Measurements from ENCODE around the gene GRID2.

The GRID2 gene

GRCh38 chr4:93186846-93187245, 883.1 kb downstream of the GRID2 start:
- TF ChIP-seq SPI1 (IDR thresholded peaks at IDR 0.05; ENCODE audit: low read depth, low read length) (no peak), POLR2AphosphoS5 (IDR thresholded peaks at IDR 0.05; ENCODE audit: low read depth, low read length) (no peak)
- FAIRE-seq (no peak), DNase-seq (ENCODE audit: insufficient read length, low spot score) (no peak)

- no peak for DNase-seq (ENCODE audit: insufficient read length, low spot score)
- TF ChIP-seq PAX5 (IDR thresholded peaks at IDR 0.05; ENCODE audit: insufficient read depth, low read length, severe bottlenecking), result no peak
- TF ChIP-seq POLR2A (IDR thresholded peaks at IDR 0.05; ENCODE audit: low read depth, low read length), result no peak
- no peak for TF ChIP-seq POU2F2 (IDR thresholded peaks at IDR 0.05; ENCODE audit: low read depth, low read length)
- no peak for TF ChIP-seq TAF1 (IDR thresholded peaks at IDR 0.05; ENCODE audit: low read depth, low read length)
- FAIRE-seq, result no peak
Observed at GRCh38 chr4:93187466-93187865, 883.7 kb downstream of the GRID2 start.

GRCh38 chr4:93187892-93188291, 884.1 kb downstream of the GRID2 start:
- TF ChIP-seq TAF1 (IDR thresholded peaks at IDR 0.05; ENCODE audit: low read depth, low read length) (no peak), SPI1 (IDR thresholded peaks at IDR 0.05; ENCODE audit: low read depth, low read length) (no peak), POLR2AphosphoS5 (IDR thresholded peaks at IDR 0.05; ENCODE audit: low read depth, low read length) (no peak), PAX5 (IDR thresholded peaks at IDR 0.05; ENCODE audit: insufficient read depth, low read length, severe bottlenecking) (no peak), POU2F2 (IDR thresholded peaks at IDR 0.05; ENCODE audit: low read depth, low read length) (no peak), POLR2A (IDR thresholded peaks at IDR 0.05; ENCODE audit: low read depth, low read length) (no peak)
- no peak for DNase-seq (ENCODE audit: insufficient read length, low spot score)
- FAIRE-seq, result no peak

DNA sequence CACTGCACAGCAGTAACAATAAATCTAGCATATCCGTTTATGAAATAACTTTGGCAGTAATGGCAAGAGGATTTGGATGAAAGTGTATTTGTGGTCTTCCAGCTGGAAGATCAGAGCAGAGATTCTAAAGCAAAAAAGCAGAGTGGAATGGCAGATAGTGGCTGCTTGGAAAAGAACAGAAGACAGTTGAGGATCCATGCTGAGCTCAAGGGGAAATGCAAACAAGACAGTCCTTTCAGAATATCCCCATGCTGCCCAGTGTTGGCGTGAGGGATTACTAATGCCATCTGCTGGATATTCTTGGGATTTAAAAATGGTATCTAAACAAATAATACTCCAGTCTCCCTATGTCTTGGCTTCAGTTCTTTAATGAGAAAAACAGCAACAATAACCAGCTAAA, 895.7 kb downstream of the GRID2 start:
- peak; percentile 2 for DNase-seq (ENCODE audit: insufficient read length, low spot score)
- TF ChIP-seq POLR2A (IDR thresholded peaks at IDR 0.05; ENCODE audit: low read depth, low read length), result no peak
- no peak for TF ChIP-seq TAF1 (IDR thresholded peaks at IDR 0.05; ENCODE audit: low read depth, low read length)
- no peak for TF ChIP-seq POU2F2 (IDR thresholded peaks at IDR 0.05; ENCODE audit: low read depth, low read length)
- TF ChIP-seq PAX5 (IDR thresholded peaks at IDR 0.05; ENCODE audit: insufficient read depth, low read length, severe bottlenecking), result no peak
- FAIRE-seq, result no peak

DNA sequence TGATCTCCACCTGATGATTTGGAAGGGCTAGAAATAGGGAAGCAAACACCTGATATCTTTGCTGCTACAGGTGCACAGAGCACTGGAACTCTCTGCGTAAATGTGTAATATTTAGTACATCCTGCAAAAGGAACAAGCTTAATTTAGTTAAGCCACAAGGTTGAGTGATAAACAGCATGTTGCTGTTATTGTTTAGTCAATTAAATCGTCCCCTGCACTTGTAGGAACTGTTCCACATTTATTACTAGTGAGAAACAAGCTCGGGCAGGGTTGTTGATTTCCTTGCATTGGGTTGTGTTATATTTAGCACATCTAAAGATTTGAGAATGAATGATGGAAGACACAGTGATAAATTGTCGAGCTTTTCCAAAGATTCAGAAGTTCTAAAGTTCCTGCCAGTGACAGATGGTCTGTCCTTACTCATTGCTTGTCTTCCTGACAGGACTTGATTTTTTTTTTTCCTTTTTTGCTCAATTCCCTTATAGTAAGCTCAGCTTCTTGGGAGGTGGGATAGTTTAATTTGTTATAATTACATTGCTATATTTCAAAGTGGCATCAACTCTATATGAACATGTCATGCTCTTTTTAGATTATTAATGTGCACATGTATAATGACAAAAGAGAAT, 897.8 kb downstream of the GRID2 start:
- no peak for DNase-seq (ENCODE audit: insufficient read length, low spot score)

DNA sequence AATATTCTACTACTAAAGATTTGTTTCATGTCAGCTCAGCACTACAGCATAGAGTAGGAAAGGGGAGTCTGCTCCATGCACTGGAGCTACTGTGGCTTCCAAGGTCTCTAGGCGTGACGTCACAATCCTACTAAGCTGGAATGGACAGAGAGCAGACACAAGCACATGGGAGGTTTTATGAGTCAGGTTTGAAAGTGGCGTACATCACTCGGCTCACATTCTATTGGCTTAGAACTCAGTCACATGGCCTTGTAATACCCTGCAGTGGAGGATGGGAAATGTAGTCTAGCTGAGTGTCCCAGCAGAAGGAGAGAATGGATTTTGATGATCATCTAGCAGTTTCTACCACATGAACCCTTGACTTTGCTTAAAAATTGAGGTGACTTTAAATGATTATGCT, 899.9 kb downstream of the GRID2 start:
- no peak for DNase-seq (ENCODE audit: insufficient read length, low spot score)
- TF ChIP-seq POLR2AphosphoS5 (IDR thresholded peaks at IDR 0.05; ENCODE audit: low read depth, low read length), result no peak
- TF ChIP-seq SPI1 (IDR thresholded peaks at IDR 0.05; ENCODE audit: low read depth, low read length), result no peak
- TF ChIP-seq POLR2A (IDR thresholded peaks at IDR 0.05; ENCODE audit: low read depth, low read length), result no peak
- no peak for TF ChIP-seq PAX5 (IDR thresholded peaks at IDR 0.05; ENCODE audit: insufficient read depth, low read length, severe bottlenecking)
- no peak for TF ChIP-seq POU2F2 (IDR thresholded peaks at IDR 0.05; ENCODE audit: low read depth, low read length)
- TF ChIP-seq TAF1 (IDR thresholded peaks at IDR 0.05; ENCODE audit: low read depth, low read length), result no peak
- no peak for FAIRE-seq

More for the DNA sequence above, 897.8 kb downstream of the GRID2 start:
- no peak for FAIRE-seq
- TF ChIP-seq POLR2A (IDR thresholded peaks at IDR 0.05; ENCODE audit: low read depth, low read length), result no peak
- no peak for TF ChIP-seq TAF1 (IDR thresholded peaks at IDR 0.05; ENCODE audit: low read depth, low read length)
- no peak for TF ChIP-seq POLR2AphosphoS5 (IDR thresholded peaks at IDR 0.05; ENCODE audit: low read depth, low read length)
- no peak for TF ChIP-seq PAX5 (IDR thresholded peaks at IDR 0.05; ENCODE audit: insufficient read depth, low read length, severe bottlenecking)
- TF ChIP-seq SPI1 (IDR thresholded peaks at IDR 0.05; ENCODE audit: low read depth, low read length), result no peak
- TF ChIP-seq POU2F2 (IDR thresholded peaks at IDR 0.05; ENCODE audit: low read depth, low read length), result no peak

DNA sequence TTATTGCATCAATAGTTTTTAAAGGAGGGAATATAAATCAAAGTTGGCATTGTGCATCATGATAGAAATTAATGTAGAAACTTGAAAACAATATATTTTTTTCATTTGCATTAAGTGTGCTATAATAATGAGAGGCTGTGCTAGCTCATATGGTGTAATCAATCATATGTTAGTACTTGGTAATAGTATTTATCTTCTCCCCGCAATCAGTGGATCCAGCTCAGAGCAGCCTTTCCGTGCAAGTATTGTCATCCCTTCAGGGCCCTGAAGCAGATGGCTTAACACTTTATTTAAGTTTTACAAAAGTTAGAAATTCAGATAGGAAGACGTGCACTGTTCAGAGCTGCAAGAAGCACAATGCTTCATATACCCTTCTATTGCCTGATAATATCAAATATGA, 908.5 kb downstream of the GRID2 start:
- TF ChIP-seq POLR2AphosphoS5 (IDR thresholded peaks at IDR 0.05; ENCODE audit: low read depth, low read length), result no peak
- no peak for TF ChIP-seq PAX5 (IDR thresholded peaks at IDR 0.05; ENCODE audit: insufficient read depth, low read length, severe bottlenecking)
- FAIRE-seq (no peak), DNase-seq (ENCODE audit: insufficient read length, low spot score) (no peak)

DNA sequence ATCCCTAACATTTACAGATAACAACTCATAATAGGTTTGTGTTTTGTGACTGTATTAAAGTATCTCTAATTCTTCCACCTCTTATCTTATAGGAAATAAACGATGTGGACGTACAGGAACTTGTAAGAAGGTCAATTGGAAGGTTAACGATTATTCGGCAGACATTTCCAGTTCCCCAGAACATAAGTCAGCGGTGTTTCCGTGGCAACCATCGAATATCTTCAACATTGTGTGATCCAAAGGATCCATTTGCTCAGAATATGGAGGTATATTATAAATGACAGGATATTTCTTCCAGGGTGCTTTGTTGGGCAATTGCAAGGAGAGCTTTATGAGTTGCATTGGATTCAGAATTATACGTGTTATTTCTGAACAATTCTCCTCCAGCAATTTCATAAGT, 912.9 kb downstream of the GRID2 start:
- DNase-seq (ENCODE audit: insufficient read length, low spot score), result no peak
- TF ChIP-seq POLR2AphosphoS5 (IDR thresholded peaks at IDR 0.05; ENCODE audit: low read depth, low read length) (no peak), POLR2A (IDR thresholded peaks at IDR 0.05; ENCODE audit: low read depth, low read length) (no peak), POU2F2 (IDR thresholded peaks at IDR 0.05; ENCODE audit: low read depth, low read length) (no peak), SPI1 (IDR thresholded peaks at IDR 0.05; ENCODE audit: low read depth, low read length) (no peak), TAF1 (IDR thresholded peaks at IDR 0.05; ENCODE audit: low read depth, low read length) (no peak), PAX5 (IDR thresholded peaks at IDR 0.05; ENCODE audit: insufficient read depth, low read length, severe bottlenecking) (no peak)
- FAIRE-seq, result no peak

DNA sequence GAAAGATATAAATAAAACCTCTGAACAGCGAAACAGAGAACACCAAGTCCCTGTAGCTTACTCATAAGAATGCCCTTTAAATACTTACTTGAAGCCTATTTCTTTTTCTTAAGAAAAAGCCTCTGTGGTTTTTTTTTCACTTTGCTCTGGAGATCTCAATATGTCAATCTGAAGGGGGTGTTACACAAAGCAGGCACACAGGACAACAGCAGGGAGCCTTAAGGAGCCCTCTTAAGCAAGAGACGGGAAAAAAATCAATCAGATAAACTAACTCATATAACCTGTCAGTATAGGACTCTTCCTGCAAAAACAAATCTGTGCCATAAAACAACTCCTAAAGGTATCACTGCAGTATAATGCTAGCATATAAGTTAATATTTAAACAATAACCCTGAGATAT, 913.7 kb downstream of the GRID2 start:
- no peak for TF ChIP-seq SPI1 (IDR thresholded peaks at IDR 0.05; ENCODE audit: low read depth, low read length)
- FAIRE-seq, result no peak
- DNase-seq (ENCODE audit: insufficient read length, low spot score), result no peak

GRCh38 chr4:93221771-93222170, 918.0 kb downstream of the GRID2 start:
- FAIRE-seq, result no peak
- no peak for DNase-seq (ENCODE audit: insufficient read length, low spot score)
- TF ChIP-seq POLR2AphosphoS5 (IDR thresholded peaks at IDR 0.05; ENCODE audit: low read depth, low read length), result no peak
- TF ChIP-seq POLR2A (IDR thresholded peaks at IDR 0.05; ENCODE audit: low read depth, low read length), result no peak
- no peak for TF ChIP-seq TAF1 (IDR thresholded peaks at IDR 0.05; ENCODE audit: low read depth, low read length)
- no peak for TF ChIP-seq PAX5 (IDR thresholded peaks at IDR 0.05; ENCODE audit: insufficient read depth, low read length, severe bottlenecking)
- TF ChIP-seq SPI1 (IDR thresholded peaks at IDR 0.05; ENCODE audit: low read depth, low read length), result no peak
- no peak for TF ChIP-seq POU2F2 (IDR thresholded peaks at IDR 0.05; ENCODE audit: low read depth, low read length)

DNA sequence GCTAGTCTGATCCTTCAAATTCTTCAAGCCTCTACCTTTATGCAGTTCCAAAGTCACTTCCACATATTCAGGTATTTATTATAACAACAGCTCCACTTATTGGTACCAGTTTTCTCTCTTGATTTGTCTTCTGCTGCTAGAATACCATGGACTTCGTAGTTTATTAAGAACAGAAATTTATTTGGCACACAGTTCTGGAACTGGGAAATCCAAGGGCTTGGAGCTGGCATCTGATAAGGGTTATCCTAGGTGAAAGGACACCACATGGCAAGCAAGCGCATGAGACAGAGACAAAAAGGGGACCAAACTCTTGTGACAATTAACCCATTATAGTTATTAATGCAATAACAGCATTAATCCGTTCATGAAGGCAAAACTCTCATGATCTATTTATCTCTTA, 924.3 kb downstream of the GRID2 start:
- TF ChIP-seq SPI1 (IDR thresholded peaks at IDR 0.05; ENCODE audit: low read depth, low read length) (no peak), POLR2A (IDR thresholded peaks at IDR 0.05; ENCODE audit: low read depth, low read length) (no peak), TAF1 (IDR thresholded peaks at IDR 0.05; ENCODE audit: low read depth, low read length) (no peak), POLR2AphosphoS5 (IDR thresholded peaks at IDR 0.05; ENCODE audit: low read depth, low read length) (no peak), PAX5 (IDR thresholded peaks at IDR 0.05; ENCODE audit: insufficient read depth, low read length, severe bottlenecking) (no peak), POU2F2 (IDR thresholded peaks at IDR 0.05; ENCODE audit: low read depth, low read length) (no peak)
- FAIRE-seq (no peak), DNase-seq (ENCODE audit: insufficient read length, low spot score) (no peak)

Data from GM12891 (cell line).